HG03342 (cell line): ENCODE results near the gene PEPD.

Source experiments
- ATAC-seq: cut with Tn5 transposase; IDR thresholded peaks from one replicate; pipeline ENCODE4 v1.9.1; 2021; ENCODE audit warnings: mild to moderate bottlenecking, moderate library complexity; ENCODE audit not compliant: unreplicated experiment

PEPD gene

DNA sequence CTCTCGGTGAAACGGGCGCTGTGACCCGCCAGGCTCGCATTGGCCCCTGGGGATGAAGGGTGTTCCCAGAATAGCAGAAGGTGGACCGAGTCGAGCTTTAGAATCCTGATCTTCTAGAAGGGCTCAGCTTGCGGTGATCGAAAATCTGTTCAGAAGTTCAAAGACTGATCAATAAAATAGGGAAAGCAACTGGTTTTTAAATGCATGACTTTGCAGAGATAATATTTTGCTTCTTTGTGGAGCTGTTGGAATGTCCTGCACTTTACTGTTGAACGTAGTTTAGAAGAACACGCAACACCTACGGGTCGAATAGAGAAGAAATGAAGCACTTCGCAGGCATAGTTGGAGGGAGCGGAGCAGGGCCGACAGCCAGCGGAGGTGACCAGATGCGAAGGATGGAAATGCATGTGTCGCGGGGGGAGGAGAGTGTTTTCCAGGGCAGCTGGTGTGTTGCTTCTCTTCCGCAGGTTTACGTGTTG is 147.3 kb downstream of the PEPD start:
- no peak for ATAC-seq

DNA sequence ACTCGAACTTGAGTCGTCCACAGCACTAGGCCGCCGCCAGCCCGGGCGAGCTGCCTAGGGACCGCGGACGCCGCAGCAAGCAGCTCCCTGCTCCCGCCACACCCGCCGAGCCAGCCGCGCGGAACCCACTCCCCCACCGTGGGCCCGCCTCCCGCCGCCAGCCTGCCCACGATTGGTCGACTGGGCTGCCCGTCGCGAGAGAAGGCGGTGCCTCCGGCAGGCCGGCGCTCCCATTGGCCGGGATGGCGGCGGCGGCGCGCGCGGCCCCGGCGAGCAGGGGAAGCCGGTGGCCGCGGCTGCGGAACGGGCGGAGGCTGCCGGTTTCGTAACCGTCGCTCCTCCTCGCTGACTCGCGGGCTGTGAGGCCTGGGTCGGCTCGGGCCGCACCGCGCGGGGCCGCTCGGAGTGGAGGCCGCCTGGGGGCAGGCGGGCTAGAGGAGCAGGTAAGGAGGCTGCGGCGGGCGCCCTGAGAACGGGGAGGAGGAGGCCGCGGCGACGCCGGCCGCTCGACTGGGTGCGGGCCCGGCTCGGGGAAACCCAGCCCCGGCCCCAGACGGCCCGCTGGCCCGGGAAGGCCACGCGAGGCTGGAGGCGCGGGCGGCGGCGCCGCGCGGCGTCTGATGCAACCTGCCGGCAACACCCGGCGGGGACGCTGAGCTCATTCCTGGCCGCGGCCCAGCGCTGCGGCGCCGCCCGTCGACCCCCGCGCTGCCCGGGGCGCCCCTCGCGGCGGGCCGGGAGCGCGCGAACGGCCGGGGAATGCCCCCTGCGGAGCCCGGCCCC is 147.9 kb downstream of the PEPD start, which contains the start of gene CEBPG:
CEBPG (plus strand) TSS at position 257 of the 783 bp plus-strand sequence. CDS start 5,531 bp downstream, outside the sequence.
- peak; percentile 87 for ATAC-seq

GRCh38 chr19:33370783-33371182 is 150.8 kb downstream of the PEPD start:
- ATAC-seq: no peak

DNA sequence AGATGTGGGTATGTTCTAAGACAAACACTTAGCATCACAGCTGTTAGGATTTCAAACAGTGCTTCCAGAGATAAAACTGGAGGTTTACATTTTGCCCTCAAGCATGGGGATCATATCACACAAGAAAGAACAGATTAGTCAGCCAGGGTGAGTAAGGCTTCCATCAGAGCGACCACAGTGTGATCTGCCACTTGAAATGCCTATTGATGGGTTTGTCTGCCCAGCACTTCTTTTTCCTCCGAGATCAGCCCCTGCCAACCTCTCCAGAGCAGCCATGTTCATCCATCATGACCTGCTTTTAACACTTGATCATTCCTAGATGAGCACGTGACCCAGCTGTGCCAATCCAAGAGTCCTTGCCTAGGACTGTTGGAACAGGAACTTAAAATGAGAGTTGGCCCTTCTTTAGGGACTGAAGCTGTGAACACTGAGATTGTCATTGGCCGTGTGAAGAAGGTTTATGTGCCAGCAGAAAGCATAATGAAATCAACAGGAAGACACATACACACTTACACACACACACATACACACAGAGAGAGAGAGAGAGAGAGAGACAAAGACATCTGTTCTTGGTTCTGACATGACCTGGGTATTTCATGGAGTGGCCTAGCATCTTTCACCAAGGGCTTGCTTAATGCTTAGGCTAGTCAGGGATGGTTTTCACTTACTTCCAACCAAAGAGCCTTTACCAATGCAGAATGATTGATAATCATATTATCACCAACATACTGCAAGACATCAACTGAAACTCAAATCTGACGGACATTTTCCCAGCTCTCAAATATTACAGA is 153.3 kb downstream of the PEPD start:
- ATAC-seq: no peak

DNA sequence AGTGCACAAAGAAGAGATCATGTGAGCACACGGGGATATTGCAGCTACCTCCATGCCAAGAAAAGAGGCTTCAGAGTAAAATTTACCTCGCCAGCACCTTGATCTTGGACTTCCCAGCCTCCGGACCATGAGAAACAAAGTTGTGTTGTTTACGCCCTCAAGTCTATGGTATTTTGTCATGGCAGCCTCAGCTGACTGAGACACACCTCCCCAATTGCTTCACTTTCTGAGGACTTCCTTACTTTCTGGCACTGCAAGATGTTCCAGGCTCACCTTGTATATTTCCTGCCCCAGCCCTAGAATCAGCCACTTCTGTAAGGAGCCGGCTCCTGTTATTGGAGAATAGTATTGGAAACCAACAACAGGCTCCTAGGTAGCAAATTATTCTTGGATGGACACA is 154.7 kb downstream of the PEPD start:
- ATAC-seq: no peak

DNA sequence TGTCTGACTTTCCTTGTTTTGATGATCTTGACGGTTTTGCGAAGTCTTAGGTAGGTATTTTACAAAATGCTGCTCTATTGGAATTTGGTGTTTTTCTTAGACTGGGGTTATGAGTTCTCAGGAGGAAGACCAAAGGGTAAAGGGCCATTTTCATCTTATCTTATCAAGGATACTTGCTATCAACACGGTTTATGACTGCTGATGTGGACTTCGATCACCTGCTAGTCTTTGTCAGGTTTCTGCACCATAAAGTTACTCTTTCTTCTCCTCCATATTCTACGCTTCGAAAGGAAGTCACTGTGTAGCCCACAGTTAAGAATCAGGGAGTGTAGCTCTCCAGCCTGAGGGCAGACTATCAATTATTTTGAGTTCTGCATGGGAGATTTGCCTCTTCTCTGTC is 155.5 kb downstream of the PEPD start:
- no peak for ATAC-seq

- no peak for ATAC-seq
These were observed 155.9 kb downstream of the PEPD start for GRCh38 chr19:33365691-33366090.

- ATAC-seq: no peak
These were observed 158.1 kb downstream of the PEPD start for GRCh38 chr19:33363476-33363875.

- ATAC-seq: no peak
These were observed 158.9 kb downstream of the PEPD start for GRCh38 chr19:33362508-33363228.

DNA sequence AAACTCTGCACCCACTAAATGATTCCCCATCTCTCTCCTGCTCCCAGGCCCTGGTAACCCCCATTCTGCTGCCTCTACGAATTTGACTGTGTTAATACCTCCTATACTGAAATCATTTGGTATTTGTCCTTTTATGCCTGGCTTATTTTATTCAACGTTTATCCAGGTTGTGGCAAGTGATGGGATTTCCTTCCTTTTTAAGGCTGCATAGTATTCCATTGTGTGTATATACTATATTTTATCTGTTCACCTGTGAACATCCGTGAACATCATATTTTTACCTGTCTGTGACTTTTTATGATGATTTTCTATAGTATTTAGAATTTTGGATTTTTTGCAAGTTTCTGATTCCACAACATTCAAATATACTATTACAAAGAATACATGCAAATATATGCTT is 162.0 kb downstream of the PEPD start:
- ATAC-seq: no peak

- ATAC-seq: no peak
These were observed 163.2 kb downstream of the PEPD start for GRCh38 chr19:33358408-33358807.

DNA sequence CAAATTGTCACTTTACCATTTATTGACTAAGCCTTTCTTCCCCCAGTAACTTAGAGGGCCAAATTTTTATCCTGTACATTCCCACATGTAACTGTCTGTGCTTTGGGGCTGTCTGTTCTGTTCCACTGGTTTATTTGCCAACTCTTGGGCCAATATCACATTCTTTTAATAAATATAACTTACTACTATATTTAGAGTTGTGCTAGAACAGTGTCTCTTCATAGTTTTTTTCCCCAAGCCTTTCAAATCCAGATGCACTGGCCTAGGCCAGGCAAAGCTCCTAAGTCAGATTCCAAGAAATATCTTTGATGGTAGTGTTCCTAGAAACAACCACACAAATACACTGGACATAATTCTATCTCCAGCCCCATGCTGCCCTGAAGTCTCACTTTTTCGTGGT is 164.0 kb downstream of the PEPD start:
- ATAC-seq: no peak

DNA sequence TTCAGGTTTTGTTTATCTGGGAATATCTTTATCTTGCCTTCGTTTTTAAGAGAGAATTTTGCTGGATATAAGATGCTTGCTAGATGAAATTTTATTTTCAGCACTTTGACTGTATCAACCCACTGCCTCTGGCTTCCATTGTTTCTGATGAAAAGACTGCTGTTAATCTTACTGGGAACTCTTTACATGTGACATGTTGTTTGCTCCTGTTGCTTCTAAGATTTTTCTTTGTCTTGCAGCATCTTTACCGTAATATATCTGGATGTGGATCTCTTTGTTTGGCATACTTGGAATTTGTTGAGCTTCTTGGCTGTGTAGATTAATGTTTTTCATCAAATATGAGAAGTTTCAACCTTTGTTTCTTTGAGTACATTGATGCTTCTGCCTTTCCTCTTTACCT is 166.1 kb downstream of the PEPD start:
- no peak for ATAC-seq

DNA sequence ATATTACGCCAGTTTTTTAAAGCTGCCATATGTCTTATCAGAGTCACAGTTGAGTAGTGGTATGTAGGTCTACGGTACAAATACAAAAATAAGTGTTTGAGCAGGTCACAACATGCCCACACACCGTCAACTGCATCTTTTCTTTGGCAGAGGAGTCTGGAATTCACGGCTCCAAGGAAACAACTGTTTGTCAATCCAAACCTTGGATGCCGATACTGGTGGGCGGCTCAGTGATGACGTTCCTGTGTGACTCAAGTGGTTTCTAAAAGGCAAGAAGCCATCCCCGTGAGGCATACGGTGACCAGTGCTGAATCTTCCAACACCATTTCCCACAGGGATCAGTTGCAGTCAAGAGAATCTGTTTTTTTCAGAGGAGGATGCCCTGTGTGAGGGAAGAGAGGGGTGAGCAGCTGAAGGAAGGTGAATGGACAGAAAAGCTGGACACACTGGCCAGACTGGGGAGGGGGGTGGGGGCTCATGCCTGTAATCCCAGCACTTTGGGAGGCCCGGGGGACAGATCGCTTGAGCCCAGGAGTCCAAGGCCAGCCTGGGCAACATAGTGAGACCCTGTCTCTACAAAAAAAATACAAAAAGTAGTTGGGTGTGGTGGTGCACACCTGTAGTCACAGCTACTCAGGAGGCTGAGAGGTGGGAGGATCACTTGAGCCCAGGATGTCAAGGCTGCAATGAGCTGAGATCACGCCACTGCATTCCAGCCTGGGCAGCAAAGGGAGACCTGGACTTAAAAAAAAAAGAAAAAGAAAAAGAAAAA is 170.9 kb downstream of the PEPD start:
- ATAC-seq: no peak

DNA sequence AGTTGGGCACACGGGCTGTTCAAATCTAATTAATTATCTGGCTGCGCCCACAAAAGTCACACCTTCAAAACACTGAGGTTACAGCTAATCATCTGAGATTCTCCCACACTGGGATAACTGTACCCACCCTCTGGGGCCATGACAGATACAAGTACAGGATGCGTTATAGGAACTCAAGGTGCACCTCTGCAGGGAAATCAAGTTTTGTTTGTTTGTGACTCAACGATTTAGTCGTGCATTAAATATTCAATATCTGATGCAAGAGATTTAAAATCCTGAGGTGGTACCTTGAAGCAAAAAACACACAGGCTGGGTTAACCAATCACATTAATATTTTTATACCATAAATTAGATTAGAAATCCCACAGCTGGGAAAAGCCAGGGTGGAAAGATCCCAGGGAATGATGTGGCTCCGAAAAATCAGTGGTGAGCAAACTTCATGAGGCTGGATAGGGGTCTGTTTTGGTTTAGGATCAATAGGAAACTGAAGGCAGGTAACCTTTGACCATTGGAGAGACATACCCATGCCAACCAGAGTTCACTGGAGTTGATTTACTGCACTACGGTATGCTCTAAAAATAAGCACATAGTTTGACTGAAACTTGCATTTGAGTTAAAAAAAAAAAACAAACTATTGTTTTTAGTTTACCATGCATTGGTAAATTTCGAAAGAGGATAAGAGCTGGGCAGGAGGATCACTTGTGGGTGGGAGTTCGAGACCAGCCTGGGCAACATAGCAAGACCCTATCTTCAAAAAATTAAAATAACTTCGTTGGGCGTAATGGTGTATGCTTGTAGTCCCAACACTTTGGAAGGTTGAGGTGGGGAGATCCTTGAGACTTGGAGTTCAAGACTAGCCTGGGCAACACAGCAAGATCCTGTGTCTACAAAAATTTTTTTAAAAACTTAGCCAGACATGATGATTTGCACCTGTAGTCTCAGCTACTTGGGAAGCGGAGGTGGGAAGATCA is 172.0 kb downstream of the PEPD start:
- ATAC-seq: no peak

DNA sequence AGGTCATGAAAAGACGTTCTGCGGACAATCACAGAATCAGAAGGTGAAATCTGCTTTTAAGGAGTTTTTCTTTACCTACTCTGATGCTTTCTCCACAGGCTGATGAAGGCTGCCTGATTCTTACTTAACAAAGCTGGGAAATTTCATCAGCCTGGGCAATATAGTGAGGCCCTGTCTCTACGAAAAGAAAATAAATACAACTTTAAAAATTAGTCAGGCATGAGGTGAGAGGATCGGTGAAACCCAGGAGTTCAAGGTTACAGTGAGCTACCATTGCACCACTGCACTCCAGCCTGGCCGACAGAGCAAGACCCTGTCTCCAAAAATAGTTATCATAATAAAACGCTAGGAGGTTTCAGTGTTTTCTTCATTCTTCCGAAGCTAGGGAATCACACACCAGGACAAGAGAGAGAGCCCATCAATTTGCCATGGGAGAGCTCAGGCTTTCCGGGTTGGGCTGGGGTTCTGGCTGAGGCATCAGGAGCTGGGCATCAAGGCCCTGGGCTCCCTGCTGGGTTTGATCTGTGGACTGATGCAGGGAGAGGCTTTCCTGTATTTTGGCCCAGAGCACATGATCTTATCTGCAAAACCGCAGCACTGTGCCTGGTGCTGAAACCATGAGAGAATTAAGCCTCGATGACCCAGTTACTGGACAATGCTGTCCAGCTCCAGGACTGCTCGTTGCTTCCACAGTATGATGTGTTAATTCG is 173.1 kb downstream of the PEPD start:
- no peak for ATAC-seq

- no peak for ATAC-seq
These were observed 174.3 kb downstream of the PEPD start for GRCh38 chr19:33347300-33347699.

DNA sequence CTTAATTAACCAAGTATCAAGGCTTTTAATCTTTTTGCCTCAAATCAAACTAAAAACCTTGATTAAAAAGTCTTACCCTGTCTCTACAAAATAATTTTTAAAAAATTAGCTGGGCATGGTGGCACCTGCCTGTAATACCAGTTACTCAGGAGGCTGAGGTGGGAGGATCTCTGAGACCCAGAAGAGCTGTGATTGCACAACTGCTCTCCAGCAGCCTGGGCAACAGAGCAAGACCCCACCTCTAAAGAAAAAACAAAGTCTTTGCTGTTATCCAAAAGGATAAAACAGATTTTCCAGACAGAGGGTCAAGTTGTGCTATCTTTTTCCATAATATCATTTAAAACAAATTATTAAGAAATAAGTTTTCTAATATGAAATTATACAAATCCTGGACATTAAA is 174.9 kb downstream of the PEPD start:
- no peak for ATAC-seq

DNA sequence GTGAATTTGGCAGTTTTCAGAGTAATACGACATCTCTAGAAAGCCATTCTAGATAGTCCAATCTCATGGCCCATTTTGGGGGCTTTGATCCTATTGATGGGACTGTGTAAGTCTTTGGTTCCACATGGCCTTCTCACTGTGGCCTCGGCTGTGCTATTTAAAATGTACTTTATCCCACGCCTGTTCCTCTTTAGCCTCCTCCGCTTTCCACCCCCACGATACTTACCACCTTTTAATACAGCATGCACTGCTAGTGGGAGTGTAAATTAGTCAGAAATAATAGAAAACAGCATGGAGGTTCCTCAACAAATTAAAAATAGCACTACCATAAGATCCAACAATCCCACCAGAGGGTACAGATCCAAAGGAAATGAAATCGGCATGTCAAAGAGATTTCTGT is 176.4 kb downstream of the PEPD start:
- no peak for ATAC-seq
